DMS114 treated with DMSO at 0.1 percent for 48 hours (cell line): ENCODE data around the gene TBX15.
"Not testable (repeated sequence)": the region's sequence is repeated elsewhere in the genome, so short reads cannot be mapped to it uniquely, and the experiment has no call there.

ENCODE experiments used
- DNase-seq: peaks from one replicate; lab custom pipeline; 2025; ENCODE audit not compliant: unreplicated experiment; lab: John Stamatoyannopoulos, UW

Gene TBX15

GRCh38 chr1:118960567-118961136 is 27.5 kb downstream of the TBX15 start:
- no peak for DNase-seq

GRCh38 chr1:118960026-118960561 is 28.0 kb downstream of the TBX15 start:
- DNase-seq, result no peak

DNA sequence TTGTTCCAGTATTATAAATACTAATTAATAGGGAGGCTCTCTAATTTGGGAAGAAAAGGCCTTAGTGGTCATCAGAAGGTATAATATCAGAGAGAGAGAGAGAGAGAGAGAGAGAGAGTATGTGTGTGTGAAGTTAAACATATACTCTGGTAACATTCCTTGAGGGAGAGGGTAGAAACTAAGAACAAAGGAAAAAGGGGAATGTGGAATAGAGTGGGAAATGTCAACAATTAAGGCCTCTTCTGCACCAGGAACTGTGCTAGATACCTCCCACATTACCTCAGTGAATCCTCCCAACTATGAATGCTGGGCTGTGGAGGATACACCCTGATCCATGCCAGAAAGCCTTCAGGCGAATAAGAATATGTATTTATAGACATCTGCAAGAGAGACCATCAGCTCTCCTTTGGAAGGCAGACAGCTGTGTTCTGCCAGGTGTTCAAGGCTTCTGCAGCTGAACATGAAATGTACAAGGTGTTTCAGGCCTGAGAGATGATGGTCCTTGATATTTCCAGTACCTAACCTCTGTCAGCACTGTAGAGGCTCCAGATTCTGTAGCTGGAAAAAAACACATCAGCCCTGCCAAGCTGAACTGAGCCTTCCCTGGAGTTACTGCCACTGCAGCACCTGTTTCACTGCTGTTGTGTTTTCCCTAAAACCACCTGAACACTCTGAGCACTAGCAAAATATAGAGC is 29.1 kb downstream of the TBX15 start:
- no peak for DNase-seq

DNA sequence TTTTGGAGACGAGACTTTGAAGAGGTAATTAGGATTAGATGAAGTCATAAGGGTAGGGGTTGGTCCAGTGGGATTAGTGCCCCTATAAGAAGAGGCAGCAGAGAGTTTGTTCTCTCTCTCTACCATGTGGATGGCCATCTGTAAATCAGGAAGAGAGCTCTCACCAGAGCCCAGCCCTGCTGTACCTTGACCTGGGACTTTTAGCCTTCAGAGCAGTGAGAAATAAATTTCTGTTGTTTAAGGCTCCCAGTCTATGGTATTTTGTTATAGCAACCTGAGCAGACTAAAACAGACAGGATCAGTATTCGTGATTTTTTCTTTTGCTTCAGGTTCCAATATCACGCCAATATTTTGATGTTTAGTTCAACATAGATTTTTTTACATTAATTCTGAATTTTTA is 30.0 kb downstream of the TBX15 start:
- no peak for DNase-seq

- DNase-seq, result not testable (repeated sequence)
Observed at GRCh38 chr1:118957579-118957978, 30.6 kb downstream of the TBX15 start.

DNA sequence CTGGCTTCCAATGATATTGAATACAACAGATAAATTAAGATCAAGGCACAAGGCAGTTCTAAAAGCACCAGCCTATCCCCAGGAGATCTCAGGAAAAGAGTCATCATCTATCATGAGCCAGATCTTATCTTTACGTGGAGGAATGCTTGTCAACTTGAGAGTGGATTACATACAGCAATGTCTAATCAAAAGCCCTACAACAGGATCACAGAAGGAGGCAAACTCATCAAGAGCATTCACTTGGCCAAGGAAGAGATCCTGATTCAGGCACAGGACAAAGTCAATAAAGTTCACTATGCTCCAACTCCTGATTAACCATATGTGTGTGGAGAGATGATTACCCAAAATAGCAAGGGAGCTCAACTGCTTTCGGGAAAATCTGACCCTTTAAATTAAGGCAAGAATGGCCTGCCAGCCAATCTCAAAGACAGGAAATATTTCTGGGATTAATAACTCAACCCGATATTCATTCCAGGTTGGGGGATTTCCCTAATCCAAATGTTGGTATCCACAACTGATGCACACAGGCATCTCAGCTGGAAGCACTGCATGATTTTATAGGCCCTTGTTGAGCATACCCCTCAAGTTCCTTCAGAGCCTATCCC is 33.7 kb downstream of the TBX15 start:
- no peak for DNase-seq

DNA sequence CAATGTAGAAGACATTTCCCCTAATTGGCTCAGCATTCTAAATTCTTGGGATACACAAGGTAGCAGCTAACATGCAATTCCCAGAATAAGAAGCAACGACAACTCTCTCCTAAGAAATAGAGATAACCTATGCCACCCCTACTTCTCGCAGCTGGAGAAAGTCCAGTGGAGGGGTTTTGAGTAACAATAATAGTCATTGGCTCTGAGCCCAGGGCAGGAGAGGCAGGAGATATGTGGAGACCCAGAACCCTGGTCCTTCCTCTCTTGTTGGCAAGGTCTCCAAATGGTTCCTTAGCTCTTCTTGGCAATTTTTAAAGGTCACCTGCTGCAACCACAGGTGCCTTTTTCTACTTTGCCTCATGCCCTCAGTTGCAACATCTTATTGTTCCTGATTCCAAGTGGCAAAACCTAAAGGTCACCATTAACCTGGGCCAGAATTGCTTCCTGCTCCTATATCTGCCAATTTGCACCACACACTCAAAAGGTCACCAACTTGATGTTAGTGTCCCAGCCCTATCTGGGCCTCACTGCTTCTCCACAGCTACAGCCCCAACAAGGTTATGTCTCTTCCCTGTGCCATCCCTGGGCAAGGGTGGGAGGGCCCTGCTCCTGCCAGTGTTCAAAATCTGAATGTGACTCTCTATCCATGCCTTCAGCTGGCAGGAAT is 36.7 kb downstream of the TBX15 start:
- no peak for DNase-seq

GRCh38 chr1:118949315-118949714 is 38.8 kb downstream of the TBX15 start:
- DNase-seq, result no peak

DNA sequence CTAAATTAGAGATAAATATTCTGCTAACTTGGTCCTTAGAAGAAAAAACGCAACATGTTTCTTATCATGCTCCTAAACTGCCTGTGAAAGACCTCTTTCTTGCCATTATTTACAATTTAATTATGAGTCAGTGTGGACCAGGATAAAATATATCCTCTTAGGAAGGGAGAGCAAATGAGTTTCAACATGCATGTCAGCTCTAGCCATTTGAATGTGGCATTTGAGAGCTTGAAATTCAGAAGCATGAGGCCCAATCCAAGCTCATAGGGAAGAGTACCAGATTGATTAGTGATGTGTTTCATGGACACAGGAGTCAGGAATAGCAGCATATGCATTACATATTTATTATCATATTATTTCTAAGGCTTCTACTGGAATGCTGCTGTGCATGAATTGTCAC is 39.3 kb downstream of the TBX15 start:
- no peak for DNase-seq

GRCh38 chr1:118948351-118948750 is 39.8 kb downstream of the TBX15 start:
- no peak for DNase-seq

DNA sequence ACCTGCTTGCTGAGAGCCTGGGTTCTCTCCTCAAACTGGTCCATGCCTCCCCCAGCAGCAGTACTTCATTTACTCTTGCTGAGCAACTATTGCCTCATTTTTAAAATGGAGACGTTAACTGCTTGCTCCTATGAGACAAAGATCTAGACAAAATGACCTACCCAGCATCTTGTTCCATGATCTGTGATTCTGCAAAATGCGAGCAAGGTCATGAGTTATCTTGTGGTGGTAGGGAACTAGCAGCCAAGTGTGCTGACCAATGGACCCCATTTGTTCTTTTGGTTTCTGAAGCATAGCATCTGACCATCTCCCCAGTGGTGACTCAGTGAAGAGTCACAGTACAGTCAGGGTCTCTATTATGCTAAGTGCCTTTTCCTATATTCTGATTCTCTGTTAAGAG is 40.4 kb downstream of the TBX15 start:
- DNase-seq, result no peak

- DNase-seq, result no peak
Observed at GRCh38 chr1:118947003-118947765, 41.0 kb downstream of the TBX15 start.

- no peak for DNase-seq
Observed at GRCh38 chr1:118945489-118945888, 42.7 kb downstream of the TBX15 start.

DNA sequence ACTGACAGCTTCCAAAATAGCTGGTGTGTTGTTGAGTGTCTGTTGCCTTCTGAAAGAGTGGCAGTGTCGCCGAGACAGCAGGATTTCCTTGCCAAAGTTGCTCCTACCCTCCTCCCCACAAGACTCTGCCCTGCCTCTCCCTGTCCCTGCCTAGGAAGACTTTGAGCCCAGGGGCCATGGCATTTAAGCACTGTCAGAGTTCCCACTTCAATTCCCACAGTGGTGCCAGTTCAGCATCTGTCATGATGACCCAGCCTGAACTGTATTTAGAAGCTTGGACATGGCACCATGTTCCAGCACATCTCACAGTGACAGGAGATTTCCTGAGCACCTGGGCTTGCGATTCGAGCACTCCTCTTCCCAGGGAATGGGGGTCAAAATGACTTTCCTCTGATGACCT is 43.6 kb downstream of the TBX15 start:
- DNase-seq, result no peak

GRCh38 chr1:118944133-118944532 is 44.0 kb downstream of the TBX15 start:
- no peak for DNase-seq

DNA sequence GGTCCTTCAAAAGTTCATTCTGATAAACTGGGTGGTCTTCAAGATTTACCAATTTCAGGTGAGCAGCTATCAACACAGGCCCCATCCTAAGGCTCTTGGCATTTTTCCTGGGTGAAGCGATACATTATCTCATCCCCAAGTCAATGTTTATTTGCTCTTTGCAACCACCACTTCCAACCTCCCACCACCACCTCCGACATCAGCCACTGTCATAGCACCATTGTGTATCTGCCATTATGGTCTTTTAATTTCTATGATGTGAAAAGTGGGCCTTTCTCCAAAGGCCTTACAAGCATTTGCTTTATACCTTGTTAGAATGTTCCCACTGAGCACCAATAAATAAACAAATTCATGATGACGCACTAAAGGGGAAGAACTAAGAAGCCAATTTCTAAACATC is 47.2 kb downstream of the TBX15 start:
- DNase-seq, result no peak

DNA sequence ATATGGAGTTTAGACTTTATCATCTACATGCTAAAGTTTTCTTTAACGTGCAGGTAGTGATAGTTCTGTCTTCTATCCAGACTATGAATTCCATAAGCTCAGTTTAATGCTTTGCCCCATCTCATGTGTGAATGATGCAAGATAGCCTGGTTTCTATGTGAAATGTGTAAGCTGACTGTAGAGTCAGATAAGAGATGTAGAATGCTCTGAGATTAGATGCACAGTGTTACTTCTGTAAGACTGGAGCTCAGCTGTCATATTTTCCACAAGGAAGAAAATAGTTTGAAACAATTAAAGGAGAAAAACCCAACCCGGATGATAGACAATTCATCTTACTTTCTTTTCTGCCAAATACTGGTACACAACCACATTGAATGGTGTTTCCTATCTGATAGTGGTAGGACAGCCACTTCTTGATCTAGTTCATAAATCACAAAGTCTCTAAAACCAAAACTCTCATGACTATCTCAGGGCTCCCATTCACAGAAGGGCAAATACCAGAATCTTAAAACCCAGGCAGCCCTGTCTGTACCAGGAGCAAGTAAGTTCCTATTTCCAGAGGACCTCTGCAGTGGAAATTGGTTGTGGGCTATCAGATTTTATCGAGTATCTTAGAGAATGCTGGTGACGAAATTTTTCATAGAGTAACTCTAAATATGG is 50.6 kb downstream of the TBX15 start:
- DNase-seq, result no peak

- no peak for DNase-seq
Observed at GRCh38 chr1:118934706-118935105, 53.4 kb downstream of the TBX15 start.

- DNase-seq, result no peak
Observed at GRCh38 chr1:118933051-118933781, 54.9 kb downstream of the TBX15 start.

DNA sequence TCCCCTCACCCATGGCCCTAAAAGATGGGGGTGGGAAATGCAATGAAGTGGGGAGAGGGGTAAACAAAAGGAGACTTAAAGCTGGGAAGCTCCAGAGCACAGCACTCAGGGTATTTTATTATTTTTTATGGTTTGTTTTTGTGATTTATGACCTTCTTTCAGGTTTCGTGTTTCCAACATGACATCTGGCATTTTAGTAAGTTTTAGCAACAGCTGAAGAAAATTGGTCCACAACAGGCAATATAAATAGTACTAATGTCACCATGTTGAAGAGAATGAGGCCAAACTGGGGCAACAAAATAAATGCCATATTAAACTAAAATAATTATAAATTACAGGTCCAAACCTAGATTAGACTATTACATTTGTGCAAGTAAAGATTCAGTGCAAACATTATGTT is 56.3 kb downstream of the TBX15 start:
- no peak for DNase-seq
